ENCODE data around the gene SHISA7.

The SHISA7 gene

GRCh38 chr19:55443045-55443823 is at the start of gene SHISA7:
TSS of gene SHISA7 (minus strand) at chr19:55443300. CDS start at chr19:55442863, 437 bp downstream.
- DNase-seq: no peak

GRCh38 chr19:55492362-55492944 is 49.4 kb upstream of the SHISA7 start:
- no peak for DNase-seq

- no peak for DNase-seq
Observed at GRCh38 chr19:55491546-55492360, 48.7 kb upstream of the SHISA7 start.

GRCh38 chr19:55490478-55491432 is 47.7 kb upstream of the SHISA7 start:
- no peak for DNase-seq

- no peak for DNase-seq
Observed at GRCh38 chr19:55489711-55490477, 46.8 kb upstream of the SHISA7 start.

GRCh38 chr19:55488986-55489710 is 46.0 kb upstream of the SHISA7 start:
- DNase-seq: no peak

- no peak for DNase-seq
Observed at GRCh38 chr19:55487924-55488687, 45.0 kb upstream of the SHISA7 start, which contains the start of gene SSC5D. TSS of gene SSC5D (plus strand) at chr19:55488436. CDS start at chr19:55488590, 154 bp downstream.

- DNase-seq: peak; percentile 32
Observed at GRCh38 chr19:55486971-55487923, 44.1 kb upstream of the SHISA7 start.

GRCh38 chr19:55486043-55486970 is 43.2 kb upstream of the SHISA7 start:
- DNase-seq: no peak

GRCh38 chr19:55485439-55486011 is 42.4 kb upstream of the SHISA7 start:
- no peak for DNase-seq

GRCh38 chr19:55484593-55485438 is 41.7 kb upstream of the SHISA7 start, which contains the start of gene NAT14:
TSS of gene NAT14 (plus strand) at chr19:55485188. CDS start at chr19:55485709, 521 bp downstream.
- DNase-seq: peak; percentile 73

- DNase-seq: no peak
Observed at GRCh38 chr19:55483706-55484592, 40.8 kb upstream of the SHISA7 start.

- no peak for DNase-seq
Observed at GRCh38 chr19:55482967-55483705, 40.0 kb upstream of the SHISA7 start.

Measured in activated T-cell treated with anti-CD3 and anti-CD28 coated beads, Interleukin-2, amount 50 U/mL, for 1 hour (primary cell).